Liver (tissue), 9 donors: ENCODE measurements around the gene EML4. TPM values are rescaled to one million over a fixed set of nuclear protein-coding genes. Genes with fewer than 3 reads are reported as not detected.
"Not testable (repeated sequence)": the region's sequence is repeated elsewhere in the genome, so short reads cannot be mapped to it uniquely, and the experiment has no call there.

Experiments
- DNase-seq: peaks from one replicate; pipeline ENCODE4 v3.0.0-alpha.2; 2017; ENCODE audit warnings: low spot score
- H3K27ac ChIP-seq, 2 donors: one replicate each; pipeline ENCODE4 v1.7.0; 2013; ENCODE audit warnings: inconsistent platforms in 2 of 2, low read length in 2 of 2, control low read depth in 1 of 2, low read depth in 1 of 2, mild to moderate bottlenecking in 1 of 2
- H3K27me3 ChIP-seq, 4 donors: one replicate each; pipeline versions ENCODE4 v1.6.1 to v1.7.0; 2013; ENCODE audit warnings: low read length in 3 of 4, inconsistent platforms in 1 of 4, mild to moderate bottlenecking in 1 of 4, moderate library complexity in 1 of 4; ENCODE audit not compliant: control insufficient read depth in 4 of 4, insufficient read depth in 4 of 4
- H3K36me3 ChIP-seq, 4 donors: one replicate each; pipeline versions ENCODE4 v1.6.1 to v1.7.0; 2013; ENCODE audit warnings: low read length in 3 of 4, mild to moderate bottlenecking in 3 of 4, low read depth in 1 of 4, moderate library complexity in 1 of 4; ENCODE audit not compliant: control insufficient read depth in 4 of 4, insufficient read depth in 3 of 4
- H3K4me1 ChIP-seq, 4 donors: one replicate each; pipeline versions ENCODE4 v1.6.1 to v1.7.0; 2013; ENCODE audit warnings: low read length in 3 of 4, mild to moderate bottlenecking in 3 of 4, moderate library complexity in 1 of 4; ENCODE audit not compliant: control insufficient read depth in 4 of 4, insufficient read depth in 4 of 4
- H3K4me3 ChIP-seq, 3 donors: one replicate each; pipeline versions ENCODE4 v1.6.1 to v1.7.0; 2013; ENCODE audit warnings: low read length in 3 of 3, control low read depth in 1 of 3, low read depth in 1 of 3, mild to moderate bottlenecking in 1 of 3
- H3K9ac ChIP-seq, 2 donors: one replicate each; pipeline ENCODE4 v1.7.0; 2013; ENCODE audit warnings: low read length in 2 of 2, mild to moderate bottlenecking in 2 of 2, moderate library complexity in 2 of 2, control low read depth in 1 of 2, low read depth in 1 of 2
- H3K9me3 ChIP-seq, 4 donors: one replicate each; pipeline versions ENCODE4 v1.6.1 to v1.7.0; 2013; ENCODE audit warnings: low read length in 3 of 4; ENCODE audit not compliant: control insufficient read depth in 4 of 4
- EGR1 ChIP-seq, 2 donors: IDR thresholded peaks; 2 replicates each; pipeline ENCODE4 v1.6.1; 2016 to 2018; ENCODE audit warnings: antibody characterized with exemption in 2 of 2, low read depth in 2 of 2
- FOXA1 ChIP-seq: IDR thresholded peaks from 2 replicates; pipeline ENCODE4 v1.6.1; 2016; ENCODE audit warnings: antibody characterized with exemption
- GABPA ChIP-seq, 2 donors: IDR thresholded peaks in 1 of 2; conservative IDR thresholded peaks in 1 of 2; 2 replicates each; pipeline ENCODE4 v1.6.1; 2016; ENCODE audit warnings: antibody characterized with exemption in 2 of 2, mild to moderate bottlenecking in 1 of 2, moderate library complexity in 1 of 2
- JUND ChIP-seq, 2 donors: IDR thresholded peaks; 2 replicates each; pipeline ENCODE4 v1.6.1; 2016; ENCODE audit warnings: antibody characterized with exemption in 2 of 2
- RAD21 ChIP-seq, 2 donors: IDR thresholded peaks; 2 replicates each; pipeline ENCODE4 v1.6.1; 2016; ENCODE audit warnings: antibody characterized with exemption in 2 of 2, mild to moderate bottlenecking in 2 of 2
- REST ChIP-seq: IDR thresholded peaks from 2 replicates; pipeline ENCODE4 v1.6.1; 2016; ENCODE audit warnings: antibody characterized with exemption, mild to moderate bottlenecking
- YY1 ChIP-seq: IDR thresholded peaks from 2 replicates; pipeline ENCODE4 v1.6.1; 2016; ENCODE audit warnings: antibody characterized with exemption, mild to moderate bottlenecking
- WGBS: extraction: QIAGEN DNeasy Blood & Tissue Kit; methylation state at CpG from one replicate; pipeline ENCODE4 v1.1.7; 2013; 5-methylcytosine and 5-hydroxymethylcytosine counted together
- polyA plus RNA-seq, 2 donors: library from polyadenylated mRNA; stranded (reverse) in 1 of 2; unstranded in 1 of 2; fragments of 200-250 nt in 1 of 2; fragments of >200 nt in 1 of 2; fragmentation: Nextera tagmentation in 1 of 2; extraction: Ambion mirVana in 1 of 2; gene quantifications; one replicate each; pipeline versions ENCODE4 v1.2.1 to v1.2.3, GENCODE V29; 2013 to 2015
- total RNA-seq, 2 donors: library from RNA; depleted of rRNA; stranded (reverse); fragments of >200 nt; gene quantifications; one replicate each; pipeline ENCODE4 v1.2.3, GENCODE V29; 2014
- TF ChIP-seq, protein P1 (sequence below): IDR thresholded peaks from 2 replicates; pipeline ENCODE4 v1.6.1; 2016; ENCODE audit warnings: antibody characterized with exemption
- TF ChIP-seq, protein P2 (sequence below): fragments of 150-350 bp; IDR thresholded peaks from 2 replicates; pipeline ENCODE4 v1.5.1; 2017; ENCODE audit warnings: improper control_type of control experiment, low read depth, low read length; ENCODE audit not compliant: missing input control
- donor health status: healthy.
- donor health status: healthy.
- donor health status: healthy.
- donor health status: healthy.
- donor health status: healthy.

EML4 gene
- total and polyA plus RNA-seq, 4 donors: 12.8 to 49.6 (median 34.8) TPM

GRCh38 chr2:42378415-42378814 lies 209.3 kb downstream of the EML4 start:
- Histone ChIP-seq H3K27ac (no peak overlapping the region), H3K9me3 (no peaks in the 10 kb centered on the region), H3K4me3 (no peak overlapping the region), H3K9ac (no peak overlapping the region), H3K4me1 (no peaks in the 10 kb centered on the region), H3K27me3 (no peaks in the 10 kb centered on the region), H3K36me3 (no peaks in the 10 kb centered on the region)
- 96% methylated on average over 9 of the region's 9 CpGs for WGBS
- TF ChIP-seq, protein P1, sequence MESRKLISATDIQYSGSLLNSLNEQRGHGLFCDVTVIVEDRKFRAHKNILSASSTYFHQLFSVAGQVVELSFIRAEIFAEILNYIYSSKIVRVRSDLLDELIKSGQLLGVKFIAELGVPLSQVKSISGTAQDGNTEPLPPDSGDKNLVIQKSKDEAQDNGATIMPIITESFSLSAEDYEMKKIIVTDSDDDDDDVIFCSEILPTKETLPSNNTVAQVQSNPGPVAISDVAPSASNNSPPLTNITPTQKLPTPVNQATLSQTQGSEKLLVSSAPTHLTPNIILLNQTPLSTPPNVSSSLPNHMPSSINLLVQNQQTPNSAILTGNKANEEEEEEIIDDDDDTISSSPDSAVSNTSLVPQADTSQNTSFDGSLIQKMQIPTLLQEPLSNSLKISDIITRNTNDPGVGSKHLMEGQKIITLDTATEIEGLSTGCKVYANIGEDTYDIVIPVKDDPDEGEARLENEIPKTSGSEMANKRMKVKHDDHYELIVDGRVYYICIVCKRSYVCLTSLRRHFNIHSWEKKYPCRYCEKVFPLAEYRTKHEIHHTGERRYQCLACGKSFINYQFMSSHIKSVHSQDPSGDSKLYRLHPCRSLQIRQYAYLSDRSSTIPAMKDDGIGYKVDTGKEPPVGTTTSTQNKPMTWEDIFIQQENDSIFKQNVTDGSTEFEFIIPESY: no peak
- TF ChIP-seq GABPA (IDR thresholded peaks at IDR 0.05 in 1 of 2, conservative IDR thresholded peaks at IDR 0.05 in 1 of 2) (no peak), REST (no peak)
- DNase-seq: no peak

DNA sequence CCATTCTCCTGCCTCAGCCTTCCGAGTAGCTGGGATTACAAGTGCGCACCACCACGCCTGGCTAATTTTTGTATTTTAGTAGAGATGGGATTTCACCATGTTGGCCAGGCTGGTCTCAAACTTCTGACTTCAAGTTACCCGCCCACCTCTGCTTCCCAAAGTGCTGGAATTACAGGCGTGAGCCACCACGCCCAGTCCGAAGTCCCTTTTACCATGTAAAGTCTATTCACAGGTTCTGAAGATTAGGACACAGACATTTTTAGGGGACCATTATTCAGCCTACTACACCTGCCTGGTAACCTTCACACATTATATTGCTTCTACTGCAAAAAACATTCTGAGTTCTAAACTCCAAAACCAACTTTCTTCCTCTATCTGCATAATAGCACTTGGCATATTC lies 210.9 kb downstream of the EML4 start:
- not testable (repeated sequence) for H3K4me1 ChIP-seq, H3K9me3 ChIP-seq, H3K27ac ChIP-seq, H3K36me3 ChIP-seq, H3K4me3 ChIP-seq, H3K9ac ChIP-seq, DNase-seq, H3K27me3 ChIP-seq
- WGBS: 92% methylated on average over 7 of the region's 7 CpGs

GRCh38 chr2:42382144-42382543 lies 213.0 kb downstream of the EML4 start:
- Histone ChIP-seq H3K4me1 (no peaks in the 10 kb centered on the region), H3K27ac (no peak overlapping the region), H3K9ac (no peak overlapping the region), H3K36me3 (no peaks in the 10 kb centered on the region), H3K27me3 (no peaks in the 10 kb centered on the region), H3K4me3 (no peak overlapping the region), H3K9me3 (no peaks in the 10 kb centered on the region)
- TF ChIP-seq, protein P2, sequence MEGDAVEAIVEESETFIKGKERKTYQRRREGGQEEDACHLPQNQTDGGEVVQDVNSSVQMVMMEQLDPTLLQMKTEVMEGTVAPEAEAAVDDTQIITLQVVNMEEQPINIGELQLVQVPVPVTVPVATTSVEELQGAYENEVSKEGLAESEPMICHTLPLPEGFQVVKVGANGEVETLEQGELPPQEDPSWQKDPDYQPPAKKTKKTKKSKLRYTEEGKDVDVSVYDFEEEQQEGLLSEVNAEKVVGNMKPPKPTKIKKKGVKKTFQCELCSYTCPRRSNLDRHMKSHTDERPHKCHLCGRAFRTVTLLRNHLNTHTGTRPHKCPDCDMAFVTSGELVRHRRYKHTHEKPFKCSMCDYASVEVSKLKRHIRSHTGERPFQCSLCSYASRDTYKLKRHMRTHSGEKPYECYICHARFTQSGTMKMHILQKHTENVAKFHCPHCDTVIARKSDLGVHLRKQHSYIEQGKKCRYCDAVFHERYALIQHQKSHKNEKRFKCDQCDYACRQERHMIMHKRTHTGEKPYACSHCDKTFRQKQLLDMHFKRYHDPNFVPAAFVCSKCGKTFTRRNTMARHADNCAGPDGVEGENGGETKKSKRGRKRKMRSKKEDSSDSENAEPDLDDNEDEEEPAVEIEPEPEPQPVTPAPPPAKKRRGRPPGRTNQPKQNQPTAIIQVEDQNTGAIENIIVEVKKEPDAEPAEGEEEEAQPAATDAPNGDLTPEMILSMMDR: no peak
- TF ChIP-seq RAD21 (IDR thresholded peaks at IDR 0.05): no peak
- no peak for TF ChIP-seq JUND (IDR thresholded peaks at IDR 0.05)
- TF ChIP-seq YY1: no peak
- no peak for TF ChIP-seq FOXA1
- TF ChIP-seq GABPA (IDR thresholded peaks at IDR 0.05 in 1 of 2, conservative IDR thresholded peaks at IDR 0.05 in 1 of 2): no peak
- no peak for TF ChIP-seq EGR1 (IDR thresholded peaks at IDR 0.05; ENCODE audit: low read depth in 2 of 2)
- TF ChIP-seq, protein P1: no peak
- 80% methylated on average over 4 of the region's 4 CpGs for WGBS
- DNase-seq: no peak
